Measurements from ENCODE around the gene CENPVL2.
"Not testable (repeated sequence)": the region's sequence is repeated elsewhere in the genome, so short reads cannot be mapped to it uniquely, and the experiment has no call there.

Gene CENPVL2

DNA sequence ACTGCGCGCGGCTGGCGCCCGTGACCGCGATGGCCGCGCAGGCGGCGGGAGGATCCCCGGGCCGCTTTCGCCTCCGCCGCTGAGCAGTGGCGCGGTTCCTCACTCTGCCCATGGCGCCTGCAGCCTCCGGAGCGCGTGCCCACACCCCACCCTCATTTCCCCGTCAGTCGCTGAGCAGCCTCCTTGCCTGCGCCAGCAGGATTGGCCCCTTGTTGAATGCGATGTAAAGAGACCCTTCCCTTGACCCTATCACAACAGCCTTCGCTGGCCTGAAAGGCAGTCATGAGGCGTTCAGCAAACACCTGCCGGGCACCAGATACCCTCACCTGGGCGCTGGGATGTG is at the start of gene CENPVL2:
CENPVL2 (minus strand) TSS at position 112 of the 343 bp plus-strand sequence; CDS start at position 112, 0 bp downstream.
- not testable (repeated sequence) for DNase-seq (ENCODE audit: low spot score)

DNA sequence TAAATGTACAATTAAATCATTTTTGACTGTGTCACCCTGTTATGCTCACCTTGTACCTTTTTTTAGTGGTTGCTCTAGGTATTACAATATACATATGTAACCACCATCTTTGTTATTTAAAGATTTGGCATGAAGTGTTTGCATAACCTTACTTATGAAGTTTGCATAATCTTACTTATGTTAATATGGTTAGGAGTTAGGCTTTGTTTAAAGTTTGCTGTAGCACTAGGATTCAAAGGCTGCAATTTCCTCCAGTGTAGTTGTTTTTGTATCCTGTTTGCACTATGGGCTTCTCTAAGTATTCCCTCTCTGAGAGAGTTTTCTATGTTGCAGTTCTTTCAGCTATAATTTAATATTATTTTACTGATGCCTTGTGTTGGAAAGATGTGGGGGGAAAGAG is 45.6 kb upstream of the CENPVL2 start:
- no peak for DNase-seq (ENCODE audit: low spot score)

- not testable (repeated sequence) for DNase-seq (ENCODE audit: low spot score)
Measured at GRCh38 chrX:51712943-51713647, 30.5 kb upstream of the CENPVL2 start.

GRCh38 chrX:51710277-51711164 is 27.9 kb upstream of the CENPVL2 start, which contains the start of gene CENPVL1:
Gene CENPVL1, plus strand, starts transcription at chrX:51710512. Its CDS starts 0 bp downstream, at chrX:51710512.
- not testable (repeated sequence) for DNase-seq (ENCODE audit: low spot score)

DNA sequence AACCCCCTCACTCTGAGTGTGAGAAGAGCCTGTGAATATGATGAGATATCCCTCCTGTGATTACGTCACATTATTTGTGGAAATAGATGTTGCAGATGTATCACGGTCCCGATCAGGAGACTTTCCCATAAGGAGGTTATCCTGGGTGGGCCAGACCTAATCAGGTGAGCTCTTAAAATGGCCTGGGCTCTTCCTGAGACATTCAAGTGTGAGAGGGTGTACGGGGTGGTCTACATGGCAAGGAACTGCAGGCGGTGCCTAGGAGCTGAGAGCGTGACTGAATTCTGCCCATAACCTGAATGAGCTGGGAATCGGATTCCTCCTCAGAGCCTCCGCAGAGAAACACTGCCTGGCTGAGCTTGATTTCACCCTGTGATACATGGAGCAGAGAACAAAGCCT is 14.8 kb upstream of the CENPVL2 start:
- no peak for DNase-seq (ENCODE audit: low spot score)

DNA sequence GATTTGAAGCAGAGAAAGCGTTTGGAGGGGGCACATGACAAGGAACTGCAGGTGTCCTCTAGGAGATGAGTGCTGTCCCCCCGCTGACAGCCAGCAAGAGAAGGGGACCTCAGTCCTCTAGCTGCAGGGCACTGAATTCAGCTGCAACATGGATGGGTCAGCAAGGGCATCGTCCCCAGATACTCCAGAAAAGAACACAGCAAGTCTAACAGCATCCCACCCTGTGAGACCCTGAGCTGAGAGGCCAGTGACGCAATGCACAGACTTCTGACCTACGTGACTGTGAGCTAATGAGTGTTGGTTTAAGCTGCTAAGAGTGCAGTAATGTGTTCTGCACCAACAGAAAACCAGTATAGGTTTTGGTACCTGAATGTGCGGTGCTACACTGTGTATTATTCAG is 11.6 kb upstream of the CENPVL2 start:
- DNase-seq (ENCODE audit: low spot score) = no peak

DNA sequence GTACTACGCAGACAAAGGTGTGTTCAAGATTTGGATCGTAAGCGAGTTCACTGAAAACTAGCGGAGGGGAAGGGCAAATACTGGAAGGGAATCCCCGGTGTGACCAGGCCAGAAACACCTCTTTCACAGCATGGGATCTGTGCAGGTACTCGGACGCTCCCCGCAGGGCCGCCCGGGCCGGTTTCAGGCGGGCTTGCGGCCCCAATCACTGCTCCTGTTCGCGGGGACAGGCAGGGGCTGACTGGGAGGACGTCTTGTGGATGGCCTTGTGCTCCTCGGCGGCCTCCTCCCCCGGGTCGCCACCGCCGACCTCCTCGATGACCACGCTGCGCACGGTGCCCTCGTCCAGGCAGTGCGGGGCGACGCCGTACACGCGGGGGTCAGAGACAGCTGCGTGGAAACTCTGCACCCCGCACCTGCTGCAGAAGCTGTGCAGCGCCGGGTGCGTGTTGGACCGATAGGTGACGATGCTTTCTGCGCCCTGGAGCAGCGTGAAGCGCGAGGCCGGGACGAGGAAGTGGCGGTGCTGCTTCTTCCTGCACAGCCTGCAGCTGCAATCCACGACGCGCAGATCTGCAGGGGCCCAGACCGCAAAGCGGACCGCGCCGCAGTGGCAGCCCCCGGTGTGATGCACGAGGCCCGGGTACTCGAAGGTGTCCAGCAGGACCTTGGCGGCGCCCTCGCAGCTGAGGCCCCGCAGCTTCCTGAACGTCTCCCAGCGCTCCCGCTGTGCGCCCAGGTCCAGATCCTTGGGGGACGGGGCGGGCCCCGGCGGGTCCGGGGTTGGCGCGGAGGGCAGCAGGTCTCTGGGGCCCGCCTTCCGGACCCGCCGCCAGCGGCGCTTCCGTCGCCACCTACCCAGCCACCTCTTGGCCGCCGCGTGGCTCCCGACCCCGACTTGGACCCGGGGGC is 567 bp downstream of the CENPVL2 start:
- DNase-seq (ENCODE audit: low spot score) = not testable (repeated sequence)

DNA sequence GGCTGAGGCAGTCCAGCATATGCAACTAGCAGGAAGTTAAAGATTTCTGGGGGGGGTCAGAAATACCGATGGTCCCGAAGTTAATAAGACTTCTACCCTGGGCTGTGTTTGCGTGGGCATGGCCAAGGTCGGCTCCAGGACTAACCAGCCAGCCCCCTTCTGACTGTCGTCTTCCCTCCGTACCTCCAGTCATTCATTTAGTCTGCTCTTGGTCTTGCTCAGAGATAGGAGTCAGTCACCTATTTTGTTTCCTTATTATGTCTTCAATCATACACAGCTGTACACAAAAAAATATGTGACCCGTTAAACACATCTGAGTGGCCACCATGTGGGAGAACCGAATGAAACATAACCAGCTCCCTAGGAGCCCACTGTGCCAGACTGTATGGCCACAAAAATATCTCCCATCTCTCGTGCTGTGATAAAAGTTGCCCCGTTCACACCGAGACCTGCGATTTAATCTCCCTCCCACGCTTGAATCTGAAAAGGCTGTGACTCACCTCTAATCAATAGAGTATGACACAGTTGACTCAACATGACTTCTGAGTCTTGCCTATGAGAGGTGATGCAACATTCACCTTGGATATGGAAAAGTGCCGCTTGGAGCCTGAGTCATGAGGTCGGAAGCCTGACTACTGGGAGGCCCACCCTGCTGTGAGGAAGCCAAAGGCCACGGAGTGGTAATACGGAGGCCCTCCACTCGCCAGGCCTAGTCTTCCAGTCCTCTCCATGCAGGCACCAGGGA is 2.8 kb downstream of the CENPVL2 start:
- DNase-seq (ENCODE audit: low spot score) = not testable (repeated sequence)

GRCh38 chrX:51665981-51666380 is 16.6 kb downstream of the CENPVL2 start:
- no peak for DNase-seq (ENCODE audit: low spot score)

GRCh38 chrX:51643377-51643776 is 39.3 kb downstream of the CENPVL2 start:
- DNase-seq (ENCODE audit: low spot score) = no peak

- DNase-seq (ENCODE audit: low spot score) = no peak
Measured at GRCh38 chrX:51641421-51642021, 41.1 kb downstream of the CENPVL2 start.

- not testable (repeated sequence) for DNase-seq (ENCODE audit: low spot score)
Measured at GRCh38 chrX:51636511-51636910, 46.1 kb downstream of the CENPVL2 start.

All from CD4-positive, alpha-beta T cell treated with Interleukin-6 at 100 ng/mL for 8 hours (primary cell).